HepG2 (cell line): ENCODE data around the gene TXNL4B. TPM values are rescaled to one million over a fixed set of nuclear protein-coding genes. Genes with fewer than 3 reads are reported as not detected.

Experiments used
- DR1 ChIP-seq: sonication (generic); formaldehyde crosslinking; IDR thresholded peaks from 2 replicates; pipeline ENCODE4 v1.8.0; 2021; ENCODE audit warnings: mild to moderate bottlenecking, missing genetic modification reagents, inconsistent platforms
- ELF4 ChIP-seq: sonication (generic); formaldehyde crosslinking; IDR thresholded peaks from 2 replicates; pipeline ENCODE4 v1.5.0; 2020; ENCODE audit warnings: missing genetic modification reagents, mild to moderate bottlenecking, moderate library complexity, borderline replicate concordance
- EP300 ChIP-seq, 3 experiments: sonication (generic) in 1 of 3; formaldehyde crosslinking in 1 of 3; IDR thresholded peaks; 2 replicates each; pipeline versions ENCODE4 v1.5.1 to v1.6.1; 2011 to 2020; ENCODE audit warnings: low read depth in 2 of 3, low read length in 2 of 3, borderline replicate concordance in 1 of 3, improper control_type of control experiment in 1 of 3, mild to moderate bottlenecking in 1 of 3, missing genetic modification reagents in 1 of 3, moderate library complexity in 1 of 3
- ETV6 ChIP-seq: sonication (generic); formaldehyde crosslinking; conservative IDR thresholded peaks from 2 replicates; pipeline ENCODE4 v1.4.0; 2020; ENCODE audit warnings: missing genetic modification reagents
- SOX6 ChIP-seq, 2 experiments: fragments of 450-650 bp in 1 of 2; sonication (generic) in 1 of 2; formaldehyde crosslinking in 1 of 2; IDR thresholded peaks; 2 replicates each; pipeline versions ENCODE4 v1.4.0 to v1.6.1; 2017 to 2020; ENCODE audit warnings: antibody characterized with exemption in 1 of 2, mild to moderate bottlenecking in 1 of 2, missing genetic modification reagents in 1 of 2
- THAP11 ChIP-seq: IDR thresholded peaks from 2 replicates; pipeline ENCODE4 v1.6.1; 2016; ENCODE audit warnings: missing biosample characterization, missing genetic modification reagents
- ZFP1 ChIP-seq: IDR thresholded peaks from 2 replicates; pipeline ENCODE4 v1.6.1; 2016
- polyA plus RNA-seq, 8 experiments: library from polyadenylated mRNA; depleted of rRNA in 3 of 8; stranded (reverse) in 7 of 8; unstranded in 1 of 8; fragments of >200 nt; fragmentation: Illumina TruSeq in 4 of 8; extraction: Trizol in 4 of 8; gene quantifications; 2 replicates each; pipeline versions ENCODE4 v1.2.1 to v1.2.3, GENCODE V29; 2011 to 2016; ENCODE audit warnings: low read depth in 4 of 8, missing spikeins in 1 of 8, mixed read lengths in 1 of 8; ENCODE audit not compliant: insufficient read depth in 1 of 8
- total RNA-seq, 5 experiments: library from RNA; depleted of rRNA; stranded (reverse); fragments of >200 nt; fragmentation: Illumina TruSeq; extraction: Trizol; gene quantifications; 2 replicates each; pipeline ENCODE4 v1.2.3, GENCODE V29; 2016; ENCODE audit warnings: low read depth in 1 of 5
- TF ChIP-seq, protein P1 (sequence below): conservative IDR thresholded peaks from 2 replicates; pipeline ENCODE4 v1.6.1; 2018; ENCODE audit warnings: missing genetic modification reagents
- TF ChIP-seq, protein P2 (sequence below): IDR thresholded peaks from 2 replicates; pipeline ENCODE4 v1.4.0; 2020; ENCODE audit warnings: mild to moderate bottlenecking, missing genetic modification reagents
- TF ChIP-seq, protein P3 (sequence below): sonication (generic); formaldehyde crosslinking; IDR thresholded peaks from 2 replicates; pipeline ENCODE4 v1.4.0; 2020; ENCODE audit warnings: missing genetic modification reagents
- TF ChIP-seq, protein P4 (sequence below): sonication (generic); formaldehyde crosslinking; IDR thresholded peaks from 2 replicates; pipeline ENCODE4 v1.4.0; 2020; ENCODE audit warnings: missing genetic modification reagents
- TF ChIP-seq, protein P5 (sequence below): sonication (generic); formaldehyde crosslinking; IDR thresholded peaks from 2 replicates; pipeline ENCODE4 v1.5.1; 2020; ENCODE audit warnings: mild to moderate bottlenecking, moderate library complexity, missing genetic modification reagents
- TF ChIP-seq, protein P6 (sequence below): sonication (generic); formaldehyde crosslinking; IDR thresholded peaks from 2 replicates; pipeline ENCODE4 v1.4.0; 2020; ENCODE audit warnings: missing genetic modification reagents; ENCODE audit errors: not compliant biosample characterization

The TXNL4B gene
- total and polyA plus RNA-seq, 2 of the 13 experiments (the other 11 are each of a cell fraction or from before 2014, with no cell fraction given) = 17.4 to 18.3 TPM

DNA sequence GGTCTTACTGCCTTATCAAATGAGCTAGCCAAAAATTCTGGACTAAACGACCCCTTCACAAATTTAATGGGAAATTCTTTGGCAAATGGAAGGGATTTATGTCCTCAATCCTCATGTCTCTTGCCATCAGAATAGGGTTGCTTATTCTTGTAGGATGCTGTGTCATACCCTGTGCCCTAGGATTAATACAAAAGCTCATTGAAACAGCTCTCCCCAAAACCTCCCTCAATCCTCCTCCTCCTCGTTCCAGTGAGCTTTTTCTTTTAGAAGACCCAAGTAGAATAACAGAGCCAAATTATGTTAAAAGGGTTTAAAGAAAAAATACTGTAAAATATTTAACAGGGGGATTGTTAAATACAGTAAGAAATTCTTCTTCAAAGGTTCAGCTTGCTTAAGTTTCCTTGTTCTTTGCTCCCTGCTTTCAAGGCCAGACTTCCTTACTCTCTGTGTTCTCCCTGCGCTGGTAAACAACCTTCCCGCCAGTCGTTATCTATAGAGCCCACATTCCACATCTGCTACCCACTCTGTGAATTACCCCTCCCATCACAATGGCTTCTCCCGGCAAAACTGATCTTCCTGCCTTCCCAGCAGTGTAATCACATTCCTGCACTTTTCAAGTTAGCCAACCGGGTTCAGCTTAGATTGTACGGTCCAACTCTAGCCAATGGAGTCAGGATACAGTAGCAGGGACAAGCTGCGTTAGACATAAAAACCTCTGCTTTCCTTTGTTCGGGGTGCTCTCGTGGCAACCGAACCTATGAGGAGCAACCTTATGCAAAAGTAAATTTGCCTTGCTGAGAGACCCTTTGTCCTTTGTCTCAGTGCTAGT is 20.7 kb downstream of the TXNL4B start (continued):
- TF ChIP-seq, protein P1, sequence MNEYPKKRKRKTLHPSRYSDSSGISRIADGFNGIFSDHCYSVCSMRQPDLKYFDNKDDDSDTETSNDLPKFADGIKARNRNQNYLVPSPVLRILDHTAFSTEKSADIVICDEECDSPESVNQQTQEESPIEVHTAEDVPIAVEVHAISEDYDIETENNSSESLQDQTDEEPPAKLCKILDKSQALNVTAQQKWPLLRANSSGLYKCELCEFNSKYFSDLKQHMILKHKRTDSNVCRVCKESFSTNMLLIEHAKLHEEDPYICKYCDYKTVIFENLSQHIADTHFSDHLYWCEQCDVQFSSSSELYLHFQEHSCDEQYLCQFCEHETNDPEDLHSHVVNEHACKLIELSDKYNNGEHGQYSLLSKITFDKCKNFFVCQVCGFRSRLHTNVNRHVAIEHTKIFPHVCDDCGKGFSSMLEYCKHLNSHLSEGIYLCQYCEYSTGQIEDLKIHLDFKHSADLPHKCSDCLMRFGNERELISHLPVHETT = peak; percentile 62; the same call in 1 of the 2 replicates
- TF ChIP-seq, protein P2, sequence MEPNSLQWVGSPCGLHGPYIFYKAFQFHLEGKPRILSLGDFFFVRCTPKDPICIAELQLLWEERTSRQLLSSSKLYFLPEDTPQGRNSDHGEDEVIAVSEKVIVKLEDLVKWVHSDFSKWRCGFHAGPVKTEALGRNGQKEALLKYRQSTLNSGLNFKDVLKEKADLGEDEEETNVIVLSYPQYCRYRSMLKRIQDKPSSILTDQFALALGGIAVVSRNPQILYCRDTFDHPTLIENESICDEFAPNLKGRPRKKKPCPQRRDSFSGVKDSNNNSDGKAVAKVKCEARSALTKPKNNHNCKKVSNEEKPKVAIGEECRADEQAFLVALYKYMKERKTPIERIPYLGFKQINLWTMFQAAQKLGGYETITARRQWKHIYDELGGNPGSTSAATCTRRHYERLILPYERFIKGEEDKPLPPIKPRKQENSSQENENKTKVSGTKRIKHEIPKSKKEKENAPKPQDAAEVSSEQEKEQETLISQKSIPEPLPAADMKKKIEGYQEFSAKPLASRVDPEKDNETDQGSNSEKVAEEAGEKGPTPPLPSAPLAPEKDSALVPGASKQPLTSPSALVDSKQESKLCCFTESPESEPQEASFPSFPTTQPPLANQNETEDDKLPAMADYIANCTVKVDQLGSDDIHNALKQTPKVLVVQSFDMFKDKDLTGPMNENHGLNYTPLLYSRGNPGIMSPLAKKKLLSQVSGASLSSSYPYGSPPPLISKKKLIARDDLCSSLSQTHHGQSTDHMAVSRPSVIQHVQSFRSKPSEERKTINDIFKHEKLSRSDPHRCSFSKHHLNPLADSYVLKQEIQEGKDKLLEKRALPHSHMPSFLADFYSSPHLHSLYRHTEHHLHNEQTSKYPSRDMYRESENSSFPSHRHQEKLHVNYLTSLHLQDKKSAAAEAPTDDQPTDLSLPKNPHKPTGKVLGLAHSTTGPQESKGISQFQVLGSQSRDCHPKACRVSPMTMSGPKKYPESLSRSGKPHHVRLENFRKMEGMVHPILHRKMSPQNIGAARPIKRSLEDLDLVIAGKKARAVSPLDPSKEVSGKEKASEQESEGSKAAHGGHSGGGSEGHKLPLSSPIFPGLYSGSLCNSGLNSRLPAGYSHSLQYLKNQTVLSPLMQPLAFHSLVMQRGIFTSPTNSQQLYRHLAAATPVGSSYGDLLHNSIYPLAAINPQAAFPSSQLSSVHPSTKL (CRISPR knock-in tag) = peak; percentile 91
- TF ChIP-seq DR1 (CRISPR knock-in tag) (peak; percentile 70; the same call in 1 of the 2 replicates), SOX6 (IDR thresholded peaks at IDR 0.05) (no peak), SOX6 (CRISPR knock-in tag; IDR thresholded peaks at IDR 0.05) (peak; percentile 89), ETV6 (CRISPR knock-in tag) (0 out of 2 replicates have a peak, but pooled peaks have one; percentile 40), ZFP1 (CRISPR knock-in tag) (peak; percentile 64; the same call in 1 of the 2 replicates), EP300 (IDR thresholded peaks at IDR 0.05; ENCODE audit: low read depth in 2 of 2, low read length in 2 of 2) (peak; percentile 25 to 89; a peak in 3 of 4 replicates), EP300 (CRISPR knock-in tag; IDR thresholded peaks at IDR 0.05; ENCODE audit: borderline replicate concordance) (peak; percentile 80), THAP11 (CRISPR knock-in tag) (peak; percentile 66), ELF4 (CRISPR knock-in tag) (peak; percentile 83; the same call in 1 of the 2 replicates)
- TF ChIP-seq, protein P3, sequence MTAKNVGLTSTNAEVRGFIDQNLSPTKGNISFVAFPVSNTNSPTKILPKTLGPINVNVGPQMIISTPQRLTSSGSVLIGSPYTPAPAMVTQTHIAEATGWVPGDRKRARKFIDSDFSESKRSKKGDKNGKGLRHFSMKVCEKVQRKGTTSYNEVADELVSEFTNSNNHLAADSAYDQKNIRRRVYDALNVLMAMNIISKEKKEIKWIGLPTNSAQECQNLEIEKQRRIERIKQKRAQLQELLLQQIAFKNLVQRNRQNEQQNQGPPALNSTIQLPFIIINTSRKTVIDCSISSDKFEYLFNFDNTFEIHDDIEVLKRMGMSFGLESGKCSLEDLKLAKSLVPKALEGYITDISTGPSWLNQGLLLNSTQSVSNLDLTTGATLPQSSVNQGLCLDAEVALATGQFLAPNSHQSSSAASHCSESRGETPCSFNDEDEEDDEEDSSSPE (CRISPR knock-in tag) = peak; percentile 93
- TF ChIP-seq, protein P4, sequence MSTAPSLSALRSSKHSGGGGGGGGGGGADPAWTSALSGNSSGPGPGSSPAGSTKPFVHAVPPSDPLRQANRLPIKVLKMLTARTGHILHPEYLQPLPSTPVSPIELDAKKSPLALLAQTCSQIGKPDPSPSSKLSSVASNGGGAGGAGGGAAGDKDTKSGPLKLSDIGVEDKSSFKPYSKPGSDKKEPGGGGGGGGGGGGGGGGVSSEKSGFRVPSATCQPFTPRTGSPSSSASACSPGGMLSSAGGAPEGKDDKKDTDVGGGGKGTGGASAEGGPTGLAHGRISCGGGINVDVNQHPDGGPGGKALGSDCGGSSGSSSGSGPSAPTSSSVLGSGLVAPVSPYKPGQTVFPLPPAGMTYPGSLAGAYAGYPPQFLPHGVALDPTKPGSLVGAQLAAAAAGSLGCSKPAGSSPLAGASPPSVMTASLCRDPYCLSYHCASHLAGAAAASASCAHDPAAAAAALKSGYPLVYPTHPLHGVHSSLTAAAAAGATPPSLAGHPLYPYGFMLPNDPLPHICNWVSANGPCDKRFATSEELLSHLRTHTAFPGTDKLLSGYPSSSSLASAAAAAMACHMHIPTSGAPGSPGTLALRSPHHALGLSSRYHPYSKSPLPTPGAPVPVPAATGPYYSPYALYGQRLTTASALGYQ (CRISPR knock-in tag) = peak; percentile 83
- TF ChIP-seq, protein P5, sequence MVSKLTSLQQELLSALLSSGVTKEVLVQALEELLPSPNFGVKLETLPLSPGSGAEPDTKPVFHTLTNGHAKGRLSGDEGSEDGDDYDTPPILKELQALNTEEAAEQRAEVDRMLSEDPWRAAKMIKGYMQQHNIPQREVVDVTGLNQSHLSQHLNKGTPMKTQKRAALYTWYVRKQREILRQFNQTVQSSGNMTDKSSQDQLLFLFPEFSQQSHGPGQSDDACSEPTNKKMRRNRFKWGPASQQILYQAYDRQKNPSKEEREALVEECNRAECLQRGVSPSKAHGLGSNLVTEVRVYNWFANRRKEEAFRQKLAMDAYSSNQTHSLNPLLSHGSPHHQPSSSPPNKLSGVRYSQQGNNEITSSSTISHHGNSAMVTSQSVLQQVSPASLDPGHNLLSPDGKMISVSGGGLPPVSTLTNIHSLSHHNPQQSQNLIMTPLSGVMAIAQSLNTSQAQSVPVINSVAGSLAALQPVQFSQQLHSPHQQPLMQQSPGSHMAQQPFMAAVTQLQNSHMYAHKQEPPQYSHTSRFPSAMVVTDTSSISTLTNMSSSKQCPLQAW (CRISPR knock-in tag) = peak; percentile 70; the same call in 1 of the 2 replicates
- TF ChIP-seq, protein P6, sequence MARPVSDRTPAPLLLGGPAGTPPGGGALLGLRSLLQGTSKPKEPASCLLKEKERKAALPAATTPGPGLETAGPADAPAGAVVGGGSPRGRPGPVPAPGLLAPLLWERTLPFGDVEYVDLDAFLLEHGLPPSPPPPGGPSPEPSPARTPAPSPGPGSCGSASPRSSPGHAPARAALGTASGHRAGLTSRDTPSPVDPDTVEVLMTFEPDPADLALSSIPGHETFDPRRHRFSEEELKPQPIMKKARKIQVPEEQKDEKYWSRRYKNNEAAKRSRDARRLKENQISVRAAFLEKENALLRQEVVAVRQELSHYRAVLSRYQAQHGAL (CRISPR knock-in tag) = no peak
